Activated CD8-positive, alpha-beta memory T cell treated with anti-CD3 and anti-CD28 coated beads for 36 hours (primary cell): Measurements from ENCODE around the gene CD300LG. TPM values are rescaled to one million over a fixed set of nuclear protein-coding genes. Genes with fewer than 3 reads are reported as not detected.

ENCODE experiments used
- CTCF ChIA-PET: fragments of 350-600 bp; sonication (Branson Sonifier 250); formaldehyde crosslinking; loops from one replicate; lab custom pipeline; 2021; ENCODE audit warnings: antibody characterized with exemption; lab: Charles Lee
- POLR2A ChIA-PET: fragments of 350-600 bp; sonication (Branson Sonifier 250); formaldehyde crosslinking; loops from one replicate; lab custom pipeline; 2021; ENCODE audit warnings: antibody characterized with exemption; lab: Charles Lee
- total RNA-seq, 2 experiments: library from RNA; stranded (reverse); gene quantifications; one replicate each; pipeline ENCODE4 v1.2.3, GENCODE V29; 2021

Gene CD300LG
- total RNA-seq, 2 experiments from 2014 or later = not detected

DNA sequence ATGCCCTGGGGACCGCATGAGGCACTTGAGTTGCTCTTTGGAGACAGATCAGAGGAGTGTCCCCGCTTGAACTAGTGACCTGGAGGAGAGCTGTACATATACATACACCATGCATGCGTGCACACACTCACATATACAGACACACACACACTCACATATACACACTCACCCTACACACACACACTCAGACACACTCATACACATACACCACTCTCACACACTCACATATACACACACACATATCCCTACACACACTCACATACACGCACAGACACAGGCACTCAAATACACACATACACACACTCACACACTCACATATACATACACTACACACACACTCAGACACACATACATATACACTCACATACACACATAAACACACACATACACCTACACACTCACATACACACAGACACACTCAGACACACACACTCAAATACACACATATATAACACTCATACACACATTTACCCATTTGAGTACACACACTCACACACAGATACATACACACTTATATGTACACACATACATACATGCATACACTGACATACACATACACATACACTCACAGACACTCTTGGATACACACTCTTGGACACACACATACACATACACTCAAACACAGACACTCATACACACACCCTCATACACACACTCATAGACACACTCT is 65.8 kb downstream of the CD300LG start:
- POLR2A ChIA-PET = no interaction called here

More for the DNA sequence above, 65.8 kb downstream of the CD300LG start:
- CTCF ChIA-PET = interaction anchor here (1.2 kb wide), 1 partner anchor 15 kb away, joined by 3 read pairs; no protein-coding TSS in a partner anchor

Other genes starting within 250 kb of the CD300LG start
- under 1 TPM; 0.42 to 0.55 TPM for gene MEOX1, start 185.3 kb upstream of the CD300LG start, total RNA-seq
- gene SOST, start 88.4 kb upstream of the CD300LG start, total RNA-seq = not detected
- 10 to 100 TPM; 19.6 to 20.3 TPM for gene DUSP3, start 68.2 kb upstream of the CD300LG start, total RNA-seq
- not detected for gene CFAP97D1, start 66.7 kb upstream of the CD300LG start, total RNA-seq
- gene MPP3, start 14.0 kb upstream of the CD300LG start, total RNA-seq = under 1 TPM; 0.40 to 0.78 TPM
- 1 to 10 TPM; 1.6 to 1.7 TPM for gene MPP2, start 60.4 kb downstream of the CD300LG start, total RNA-seq
- gene PPY, start 95.3 kb downstream of the CD300LG start, total RNA-seq = not detected
- not detected for gene PYY, start 106.8 kb downstream of the CD300LG start, total RNA-seq
- 1 to 10 TPM in 1 of 2 experiments, under 1 TPM in 1; 0.63 to 1.1 TPM for gene NAGS, start 157.4 kb downstream of the CD300LG start, total RNA-seq
- gene TMEM101, start 167.8 kb downstream of the CD300LG start, total RNA-seq = 10 to 100 TPM; 29.5 to 31.0 TPM
- 10 to 100 TPM; 91.3 to 95.4 TPM for gene LSM12, start 219.5 kb downstream of the CD300LG start, total RNA-seq
- gene G6PC3, start 223.6 kb downstream of the CD300LG start, total RNA-seq = 10 to 100 TPM; 36.5 to 37.8 TPM